Measurements from ENCODE around the gene PHIP.
"Not testable (repeated sequence)": the region's sequence is repeated elsewhere in the genome, so short reads cannot be mapped to it uniquely, and the experiment has no call there.

PHIP gene

DNA sequence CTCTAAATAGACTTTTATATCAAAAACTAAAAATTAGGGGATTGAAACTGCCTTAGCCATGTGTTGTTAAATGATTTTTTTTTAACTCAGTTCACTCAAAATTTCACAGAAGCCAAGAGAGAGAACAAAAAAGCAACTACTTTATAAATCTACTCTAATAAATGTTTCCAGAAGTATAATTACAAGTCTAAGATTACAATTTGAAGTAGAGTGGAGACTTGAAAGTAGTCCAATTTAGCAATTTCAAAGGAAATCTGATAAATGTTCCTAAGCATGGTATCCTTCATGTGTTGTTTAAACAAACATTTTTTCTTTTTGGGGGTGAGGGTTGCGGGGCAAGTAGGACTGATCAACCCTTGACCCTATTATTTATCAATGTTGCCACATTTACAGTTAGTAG is 72.6 kb downstream of the PHIP start:
- DNase-seq: no peak

GRCh38 chr6:79005024-79005423 is 73.0 kb downstream of the PHIP start:
- no peak for DNase-seq

DNA sequence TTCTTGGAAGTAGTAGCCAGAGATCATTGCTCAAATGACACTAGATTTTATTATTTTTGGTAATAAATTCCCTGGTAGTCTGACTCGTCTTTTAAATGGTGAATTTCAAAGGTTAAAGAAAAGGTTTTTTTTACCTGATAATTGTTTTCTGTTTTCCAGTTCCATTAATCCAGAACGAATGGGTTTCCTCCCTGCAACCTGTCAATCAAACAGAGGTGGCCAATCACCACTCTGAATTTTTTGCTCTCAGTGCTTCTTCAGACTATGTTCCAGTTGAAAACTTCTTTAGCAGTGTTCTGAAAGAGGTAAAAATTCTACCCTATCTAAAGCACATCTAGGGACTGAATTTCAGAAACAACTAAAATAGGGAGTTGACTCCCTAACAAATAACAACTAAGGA is 73.8 kb downstream of the PHIP start:
- DNase-seq: no peak

GRCh38 chr6:79001415-79001814 is 76.6 kb downstream of the PHIP start:
- DNase-seq: no peak

DNA sequence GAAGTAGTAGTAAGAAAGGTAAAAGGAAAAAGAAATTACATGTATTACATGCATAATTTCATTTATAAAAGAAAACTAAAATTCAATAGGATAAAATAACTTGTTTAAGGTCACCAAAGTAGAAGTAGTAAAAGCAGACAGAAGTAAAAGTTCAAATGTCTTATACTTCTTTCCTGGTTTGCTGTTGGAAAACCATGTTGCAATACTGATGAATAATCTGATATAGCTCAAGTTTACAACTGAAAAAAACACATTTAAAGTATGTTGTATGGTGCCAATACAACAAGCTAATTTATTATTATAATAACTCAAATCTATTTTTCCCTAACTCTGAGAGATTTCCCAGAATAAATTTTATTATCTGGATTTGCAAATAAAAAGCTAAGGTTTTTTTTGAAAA is 78.3 kb downstream of the PHIP start:
- no peak for DNase-seq

DNA sequence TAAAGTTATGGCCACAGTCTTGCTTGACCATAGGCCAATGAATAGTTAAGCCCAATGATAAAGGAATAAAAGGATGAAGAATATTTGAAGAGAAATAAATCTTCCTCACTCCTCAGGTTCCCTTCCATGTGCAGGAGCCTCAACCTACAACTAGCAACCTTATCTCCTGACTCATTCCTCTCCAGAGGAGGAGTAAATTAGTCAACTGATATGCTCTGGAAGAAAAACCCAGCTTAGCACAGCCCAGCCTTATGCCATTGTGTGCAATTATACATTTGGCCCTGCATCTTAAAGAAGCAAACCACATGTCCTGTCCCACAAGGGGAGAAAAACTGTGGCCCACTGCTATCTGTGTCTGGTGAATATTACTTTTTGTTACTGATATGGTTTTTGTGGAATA is 82.1 kb downstream of the PHIP start:
- no peak for DNase-seq

GRCh38 chr6:78995346-78995745 is 82.7 kb downstream of the PHIP start:
- DNase-seq: no peak

GRCh38 chr6:78993955-78994354 is 84.1 kb downstream of the PHIP start:
- DNase-seq: no peak

DNA sequence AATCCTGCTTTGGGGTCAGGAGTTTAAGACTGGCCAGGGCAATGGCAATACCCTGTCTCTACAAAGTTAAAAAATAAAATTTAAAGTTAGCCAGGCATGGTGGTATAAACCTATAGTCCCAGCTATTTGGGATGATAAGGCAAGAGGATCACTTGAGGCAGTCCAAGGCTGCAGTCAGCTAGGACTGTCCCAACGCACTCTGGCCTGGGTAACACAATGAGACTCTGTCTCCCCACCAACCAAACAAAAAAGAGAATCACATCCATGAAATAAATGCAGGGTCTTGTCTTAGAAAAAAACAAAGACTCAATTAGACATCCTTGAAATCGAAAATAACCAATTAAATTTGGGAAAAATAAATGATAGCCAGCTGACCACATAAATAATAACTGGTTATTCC is 88.9 kb downstream of the PHIP start:
- no peak for DNase-seq

DNA sequence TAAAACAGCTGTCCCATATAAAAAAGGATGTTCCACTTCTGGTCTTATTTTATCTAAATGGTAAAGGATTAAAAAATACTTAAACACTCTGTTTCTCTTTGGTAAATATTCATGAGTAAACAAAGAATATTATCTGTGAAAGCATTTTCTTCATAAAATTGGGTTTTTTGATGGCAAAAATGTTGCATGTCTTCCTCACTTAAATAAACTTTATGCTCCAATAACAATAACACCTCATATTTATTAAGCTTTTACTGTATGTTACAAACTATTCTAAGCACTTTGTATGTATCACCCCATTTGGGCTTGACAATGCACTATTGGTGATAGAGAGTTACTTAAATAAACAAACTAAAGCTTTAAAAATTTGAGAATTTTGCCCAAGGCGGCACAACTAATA is 91.9 kb downstream of the PHIP start:
- no peak for DNase-seq

DNA sequence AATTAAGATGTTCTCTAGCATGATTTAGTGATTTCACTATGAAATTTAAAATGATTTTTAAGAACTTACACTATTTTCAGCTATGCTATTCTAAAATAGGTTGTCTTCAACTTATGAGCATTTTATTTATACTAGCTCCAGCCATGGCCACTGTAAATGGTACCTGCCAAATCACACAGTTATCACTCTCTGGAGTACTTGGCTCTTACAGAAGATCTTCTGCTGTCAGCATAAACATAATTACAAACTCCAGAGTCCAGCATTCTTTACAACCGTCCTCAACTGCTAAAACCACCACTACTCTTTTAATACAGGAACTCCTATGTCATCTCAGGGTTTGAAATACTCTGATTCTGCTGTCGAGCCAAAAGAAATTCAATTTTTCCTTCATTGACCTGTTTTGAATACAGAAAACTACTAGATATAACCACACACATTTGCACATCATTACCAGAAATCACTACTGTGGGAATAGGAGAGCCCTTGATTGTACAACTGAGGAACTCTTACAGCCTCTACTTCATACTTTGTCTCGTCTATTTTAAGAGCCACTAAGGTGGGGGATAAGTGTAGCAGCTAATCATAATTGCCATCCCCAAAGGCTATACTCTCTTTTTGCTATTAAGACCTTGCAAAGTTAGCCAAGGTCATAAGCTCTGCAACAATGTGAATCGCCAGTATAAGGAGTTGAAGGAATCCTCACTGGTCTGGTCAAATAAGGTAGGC is 93.7 kb downstream of the PHIP start:
- DNase-seq: no peak

- no peak for DNase-seq
Observed at GRCh38 chr6:78967191-78967590, 110.9 kb downstream of the PHIP start.

- DNase-seq: no peak
Observed at GRCh38 chr6:78966542-78966941, 111.5 kb downstream of the PHIP start.

GRCh38 chr6:78962448-78962847 is 115.6 kb downstream of the PHIP start:
- no peak for DNase-seq

GRCh38 chr6:78954740-78955139 is 123.3 kb downstream of the PHIP start:
- no peak for DNase-seq

GRCh38 chr6:78953798-78954197 is 124.3 kb downstream of the PHIP start:
- no peak for DNase-seq

DNA sequence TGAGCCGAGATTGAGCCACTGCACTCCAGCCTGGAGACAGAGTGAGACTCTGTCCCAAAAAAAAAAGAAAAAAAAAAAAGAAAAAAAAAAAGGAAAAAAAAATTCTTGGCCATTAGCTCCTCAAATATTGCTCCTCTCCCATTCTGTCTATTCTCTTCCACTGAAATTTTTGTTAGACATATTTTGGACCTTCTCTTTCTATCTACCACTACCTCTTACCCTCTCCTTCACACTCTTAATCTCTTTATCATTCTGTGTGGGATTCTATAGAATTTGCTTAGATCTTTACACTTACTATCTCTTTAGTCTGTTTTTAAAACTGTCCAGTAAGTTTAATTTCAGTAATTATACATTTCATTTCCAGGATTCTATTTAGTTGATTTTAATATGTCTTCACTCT is 125.7 kb downstream of the PHIP start:
- no peak for DNase-seq

DNA sequence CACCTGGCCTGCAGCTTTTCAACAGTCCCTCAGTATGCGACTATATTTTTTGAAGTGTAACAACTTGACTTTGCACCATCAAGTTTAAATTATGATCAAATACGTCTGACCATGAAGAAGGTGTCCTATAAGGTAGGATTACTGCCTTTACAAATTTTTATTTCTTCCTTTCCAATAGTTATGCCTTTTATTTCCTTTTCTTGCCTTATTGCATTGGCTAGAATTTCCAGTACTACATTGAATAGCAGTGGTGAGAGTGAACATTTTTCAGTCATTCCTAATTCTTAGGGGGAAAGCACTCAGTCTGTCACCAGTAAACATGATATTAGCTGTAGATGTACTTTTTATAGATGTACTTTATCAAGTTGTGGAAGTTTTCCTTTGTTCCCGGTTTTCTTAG is 129.3 kb downstream of the PHIP start:
- DNase-seq: no peak

DNA sequence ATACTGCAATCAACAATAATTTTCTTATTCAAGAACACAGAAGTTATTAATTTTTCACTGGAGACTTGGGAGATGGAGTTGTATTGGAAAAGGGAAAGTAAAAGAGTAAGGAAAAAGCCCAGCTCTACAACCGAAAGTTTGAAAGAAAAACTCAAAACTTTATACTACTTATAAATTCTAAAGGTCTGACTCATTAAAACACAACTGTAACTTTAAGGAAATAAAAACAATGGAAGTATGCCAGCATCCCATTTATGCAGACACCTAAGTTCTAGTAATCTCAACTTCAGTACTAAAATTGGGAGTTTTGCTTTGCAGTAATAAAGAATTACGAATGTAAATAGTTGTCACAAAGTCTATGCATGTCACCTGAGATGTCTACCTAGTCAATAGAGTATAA is 130.1 kb downstream of the PHIP start:
- DNase-seq: no peak

- no peak for DNase-seq
Observed at GRCh38 chr6:78947529-78947928, 130.5 kb downstream of the PHIP start.

DNA sequence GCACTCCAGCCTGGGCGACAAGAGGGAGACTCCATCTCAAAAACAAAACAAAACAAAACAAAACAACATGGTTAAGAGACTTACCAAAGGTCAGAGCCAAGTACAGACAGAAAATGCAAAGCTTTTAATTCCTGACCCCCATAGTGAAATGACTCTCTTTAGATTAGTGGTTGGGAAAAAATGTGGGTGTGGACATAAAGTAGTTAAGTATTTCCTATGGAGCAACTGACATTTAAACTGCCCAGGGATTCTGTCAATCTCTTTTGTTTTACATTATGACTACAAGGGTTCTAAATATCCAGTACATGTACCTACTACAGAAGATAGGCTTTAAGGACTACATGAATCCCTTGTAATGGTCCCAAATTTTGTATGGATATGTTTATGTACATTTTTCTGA is 135.6 kb downstream of the PHIP start:
- DNase-seq: no peak

DNA sequence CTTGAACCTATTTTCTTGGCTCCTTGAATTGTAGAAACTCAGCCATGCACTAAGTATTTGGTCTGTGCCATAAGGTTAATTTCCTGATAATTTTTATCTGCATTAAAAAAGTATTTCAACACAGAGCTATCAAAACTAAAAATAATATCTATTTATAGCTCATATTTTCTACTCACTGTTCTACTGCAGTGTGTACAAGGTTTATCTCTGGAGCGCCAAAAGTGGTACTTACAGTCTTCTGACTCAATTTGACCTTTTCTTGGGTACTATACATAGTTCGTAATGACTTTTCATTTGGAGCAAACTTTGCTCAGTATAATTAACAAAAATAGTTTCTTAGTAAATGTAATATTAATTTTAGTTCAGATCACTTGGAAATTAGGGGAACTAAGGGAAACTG is 141.5 kb downstream of the PHIP start:
- no peak for DNase-seq

DNA sequence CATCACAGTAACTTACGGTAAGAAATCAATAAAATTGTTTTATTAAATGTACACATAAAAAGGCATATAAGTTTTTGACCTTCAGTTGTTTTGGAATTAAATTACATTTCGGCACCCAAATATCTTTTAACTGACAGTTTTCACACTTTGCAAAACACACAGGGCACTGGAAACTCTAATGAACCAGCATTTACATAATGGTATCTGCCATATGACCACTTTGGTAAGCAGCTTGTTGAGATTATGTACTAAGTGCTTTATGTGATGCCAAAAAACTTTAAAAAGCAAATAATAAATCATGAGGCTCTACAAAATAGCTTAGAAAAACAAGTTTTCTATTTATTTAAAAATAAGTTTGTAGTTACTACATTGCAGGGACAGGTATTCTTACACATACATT is 142.5 kb downstream of the PHIP start:
- no peak for DNase-seq

- DNase-seq: no peak
Observed at GRCh38 chr6:78925317-78925716, 152.7 kb downstream of the PHIP start.

- DNase-seq: not testable (repeated sequence)
Observed at GRCh38 chr6:78921168-78921567, 156.9 kb downstream of the PHIP start.

- DNase-seq: no peak
Observed at GRCh38 chr6:78917788-78918187, 160.3 kb downstream of the PHIP start.

Data from activated effector memory CD4-positive, alpha-beta T cell treated with anti-CD3 and anti-CD28 coated beads, Interleukin-2, amount 50 U/mL, for 16 hours (primary cell).